CD4-positive, alpha-beta T cell (primary cell): Measurements from ENCODE around the gene CERS6. TPM values are rescaled to one million over a fixed set of nuclear protein-coding genes. Genes with fewer than 3 reads are reported as not detected.
"Not testable (repeated sequence)": the region's sequence is repeated elsewhere in the genome, so short reads cannot be mapped to it uniquely, and the experiment has no call there.

Experiments used
- ATAC-seq: fragments of 200-7000 bp; cut with Tn5 transposase; one replicate; pipeline ENCODE4 v1.10.0; 2022; ENCODE audit warnings: mild to moderate bottlenecking; ENCODE audit not compliant: poor library complexity
- CTCF ChIA-PET: fragments of 350-600 bp; sonication (Branson Sonifier 250); formaldehyde crosslinking; loops from one replicate; lab custom pipeline; 2021; ENCODE audit warnings: antibody characterized with exemption, inconsistent platforms; lab: Charles Lee
- POLR2A ChIA-PET: fragments of 350-600 bp; sonication (Branson Sonifier 250); formaldehyde crosslinking; loops from one replicate; lab custom pipeline; 2021; ENCODE audit warnings: antibody characterized with exemption, inconsistent platforms; lab: Charles Lee
- DNase-seq, 14 experiments: peaks; one replicate each; pipeline ENCODE4 v3.0.0-alpha.2; 2013 to 2020; ENCODE audit warnings: mixed read lengths in 2 of 14
- H3K27ac ChIP-seq, 2 donors: one replicate each; pipeline versions ENCODE4 v1.5.1 to v1.7.0; 2013; ENCODE audit warnings: low read length in 2 of 2, low read depth in 1 of 2, mild to moderate bottlenecking in 1 of 2
- H3K27me3 ChIP-seq, 2 experiments: 1 replicate in 1 of 2; 2 replicates in 1 of 2; pipeline versions ENCODE4 v1.6.1 to v1.7.0; 2013; ENCODE audit warnings: low read length in 2 of 2, control low read depth in 1 of 2, mild to moderate bottlenecking in 1 of 2, moderate library complexity in 1 of 2; ENCODE audit not compliant: insufficient read depth in 2 of 2, control insufficient read depth in 1 of 2
- H3K36me3 ChIP-seq: one replicate; pipeline ENCODE4 v1.6.1; 2013; ENCODE audit warnings: low read length, control low read depth; ENCODE audit not compliant: insufficient read depth
- H3K4me1 ChIP-seq: one replicate; pipeline ENCODE4 v1.6.1; 2013; ENCODE audit warnings: low read length, control low read depth; ENCODE audit not compliant: insufficient read depth
- H3K4me3 ChIP-seq: one replicate; pipeline ENCODE4 v1.5.1; 2013; ENCODE audit warnings: mild to moderate bottlenecking, low read length, moderate library complexity
- H3K9me3 ChIP-seq, 2 experiments: 1 replicate in 1 of 2; 2 replicates in 1 of 2; pipeline versions ENCODE4 v1.6.1 to v1.7.0; 2013; ENCODE audit warnings: low read length in 2 of 2, mild to moderate bottlenecking in 2 of 2, control low read depth in 1 of 2, moderate library complexity in 1 of 2; ENCODE audit not compliant: control insufficient read depth in 1 of 2, insufficient read depth in 1 of 2
- H3K27ac Mint-ChIP-seq: one replicate; pipeline ENCODE4 v1.8.0; 2020; ENCODE audit warnings: mixed read lengths
- H3K27me3 Mint-ChIP-seq: one replicate; pipeline ENCODE4 v1.8.0; 2021; ENCODE audit warnings: mixed read lengths
- H3K36me3 Mint-ChIP-seq: one replicate; pipeline ENCODE4 v1.8.0; 2021; ENCODE audit warnings: low read depth, mixed read lengths
- H3K4me1 Mint-ChIP-seq: one replicate; pipeline ENCODE4 v1.8.0; 2021; ENCODE audit warnings: low read depth, mixed read lengths
- H3K4me3 Mint-ChIP-seq: one replicate; pipeline ENCODE4 v1.8.0; 2020; ENCODE audit warnings: mild to moderate bottlenecking, mixed read lengths
- H3K9me3 Mint-ChIP-seq: one replicate; pipeline ENCODE4 v1.8.0; 2020; ENCODE audit warnings: mixed read lengths
- CTCF ChIP-seq: fragments of 200-600 bp; IDR thresholded peaks from one replicate; pipeline ENCODE4 v1.8.0; 2022; ENCODE audit warnings: antibody characterized with exemption, mild to moderate bottlenecking
- intact Hi-C, 2 experiments: fragments of 100-400 bp; cut with DNase I in 1 of 2; cut with micrococcal nuclease in 1 of 2; formaldehyde crosslinking; loops; one replicate each; pipeline versions ENCODE4 v1.15.1 to v1.9.0; 2023 to 2025; cut with DNase I, micrococcal nuclease
- total RNA-seq, 174 experiments: library from RNA in 2 of 174; stranded (reverse) in 2 of 174; gene quantifications; one replicate each; pipeline ENCODE4 v1.2.3 and lab custom pipeline; 2021 to 2026

CERS6 gene
- total RNA-seq, 2 experiments from 2014 or later, result 16.9 to 17.9 TPM

GRCh38 chr2:168500516-168500915 lies 44.4 kb downstream of the CERS6 start:
- Mint-ChIP-seq H3K9me3 (peaks cover 2% of the 10 kb centered on the region), H3K4me1 (peaks cover 67% of the 10 kb centered on the region), H3K27ac (no peak overlapping the region), H3K4me3 (no peak overlapping the region), H3K27me3 (no peaks in the 10 kb centered on the region), H3K36me3 (peaks cover 15% of the 10 kb centered on the region)
- no peak for TF ChIP-seq CTCF
- no peaks in the 10 kb centered on the region for H3K27me3 ChIP-seq
- peaks cover 0 to 4% of the 10 kb centered on the region in 2 experiments for H3K9me3 ChIP-seq
- no peak for ATAC-seq
- CTCF ChIA-PET, result no interaction called here
- POLR2A ChIA-PET, result no interaction called here
- intact Hi-C loops, result no loop called here
- no peaks in the 10 kb centered on the region for H3K36me3 ChIP-seq
- no peak overlapping the region for H3K27ac ChIP-seq
- DNase-seq, result no peak
- peaks cover 3% of the 10 kb centered on the region for H3K4me1 ChIP-seq
- no peak overlapping the region for H3K4me3 ChIP-seq

- peaks cover 2% of the 10 kb centered on the region for H3K9me3 Mint-ChIP-seq
- POLR2A ChIA-PET, result no interaction called here
- Histone ChIP-seq H3K9me3 (peaks cover 0 to 4% of the 10 kb centered on the region in 2 experiments), H3K4me3 (no peak overlapping the region), H3K4me1 (peaks cover 3% of the 10 kb centered on the region), H3K27ac (no peak overlapping the region), H3K36me3 (no peaks in the 10 kb centered on the region), H3K27me3 (no peaks in the 10 kb centered on the region)
- no peak for TF ChIP-seq CTCF
- H3K27me3 Mint-ChIP-seq, result no peaks in the 10 kb centered on the region
- DNase-seq (no peak), ATAC-seq (no peak)
- peaks cover 8% of the 10 kb centered on the region for H3K36me3 Mint-ChIP-seq
- H3K4me3 Mint-ChIP-seq, result no peak overlapping the region
- CTCF ChIA-PET, result no interaction called here
- H3K4me1 Mint-ChIP-seq, result peaks cover 70% of the 10 kb centered on the region
- intact Hi-C loops, result no loop called here
- H3K27ac Mint-ChIP-seq, result no peak overlapping the region
Observed at GRCh38 chr2:168501466-168502065, 45.5 kb downstream of the CERS6 start.

- CTCF ChIA-PET, H3K27ac ChIP-seq, H3K36me3 ChIP-seq, H3K9me3 Mint-ChIP-seq, H3K27me3 Mint-ChIP-seq, ATAC-seq, H3K27ac Mint-ChIP-seq, H3K4me3 Mint-ChIP-seq, H3K9me3 ChIP-seq, POLR2A ChIA-PET, intact Hi-C loops, H3K36me3 Mint-ChIP-seq, DNase-seq, H3K4me1 ChIP-seq, H3K4me3 ChIP-seq, H3K27me3 ChIP-seq: not testable (repeated sequence)
- peaks cover 69% of the 10 kb centered on the region for H3K4me1 Mint-ChIP-seq
Observed at GRCh38 chr2:168502852-168503251, 46.8 kb downstream of the CERS6 start.

GRCh38 chr2:168503901-168504300 lies 47.8 kb downstream of the CERS6 start:
- no peaks in the 10 kb centered on the region for H3K27me3 Mint-ChIP-seq
- H3K9me3 Mint-ChIP-seq, result peaks cover 2% of the 10 kb centered on the region
- Histone ChIP-seq H3K36me3 (no peaks in the 10 kb centered on the region), H3K4me3 (no peak overlapping the region), H3K9me3 (peaks cover 0 to 4% of the 10 kb centered on the region in 2 experiments), H3K4me1 (peaks cover 3% of the 10 kb centered on the region), H3K27ac (no peak overlapping the region), H3K27me3 (no peaks in the 10 kb centered on the region)
- ChIA-PET POLR2A (interaction anchor here (0.6 kb wide), 1 partner anchor 20 kb away, joined by 3 read pairs; no protein-coding TSS in a partner anchor), CTCF (no interaction called here)
- ATAC-seq (no peak), DNase-seq (no peak)
- H3K4me3 Mint-ChIP-seq, result no peak overlapping the region
- intact Hi-C loops, result no loop called here
- no peak for TF ChIP-seq CTCF
- peaks cover 69% of the 10 kb centered on the region for H3K4me1 Mint-ChIP-seq
- no peak overlapping the region for H3K27ac Mint-ChIP-seq
- no peaks in the 10 kb centered on the region for H3K36me3 Mint-ChIP-seq
